DND-41 (cell line): ENCODE results near the gene RALGAPA2.

Source experiments
- ATAC-seq: fragments of 200-7000 bp; cut with Tn5 transposase; 3 replicates; pipeline ENCODE4 v1.9.1; 2021; ENCODE audit warnings: low read depth; ENCODE audit not compliant: insufficient read depth
- DNase-seq: peaks from one replicate; pipeline ENCODE4 v3.0.0-alpha.2; 2020
- H2AFZ ChIP-seq: 2 replicates; pipeline ENCODE4 v1.6.0; 2012; ENCODE audit warnings: low read depth, low read length
- H3K27ac ChIP-seq: 2 replicates; pipeline ENCODE4 v1.5.1; 2012; ENCODE audit warnings: low read length, inconsistent platforms
- H3K27me3 ChIP-seq: fragments of 200-600 bp; sonication (generic); 2 replicates; pipeline ENCODE4 v1.6.0; 2012; ENCODE audit warnings: low read length, mild to moderate bottlenecking, inconsistent platforms; ENCODE audit not compliant: insufficient read depth, poor library complexity
- H3K36me3 ChIP-seq: 2 replicates; pipeline ENCODE4 v1.5.1; 2012; ENCODE audit warnings: low read length, inconsistent platforms; ENCODE audit not compliant: insufficient read depth
- H3K4me1 ChIP-seq: 2 replicates; pipeline ENCODE4 v1.5.1; 2012; ENCODE audit warnings: mild to moderate bottlenecking, low read length; ENCODE audit not compliant: insufficient read depth
- H3K4me2 ChIP-seq: 2 replicates; pipeline ENCODE4 v1.6.0; 2012; ENCODE audit warnings: mild to moderate bottlenecking, moderate library complexity, low read length, inconsistent platforms; ENCODE audit not compliant: insufficient read depth
- H3K4me3 ChIP-seq, 2 experiments: fragments of 200-600 bp in 1 of 2; shearing (Covaris generic) in 1 of 2; 2 replicates each; pipeline ENCODE4 v1.5.1; 2012 to 2016; ENCODE audit warnings: inconsistent platforms in 2 of 2, low read length in 2 of 2, mild to moderate bottlenecking in 2 of 2, low read depth in 1 of 2, moderate library complexity in 1 of 2
- H3K79me2 ChIP-seq: 2 replicates; pipeline ENCODE4 v1.6.0; 2012; ENCODE audit warnings: low read length, inconsistent platforms; ENCODE audit not compliant: insufficient read depth
- H3K9ac ChIP-seq: 2 replicates; pipeline ENCODE4 v1.6.0; 2012; ENCODE audit warnings: low read depth, mild to moderate bottlenecking, inconsistent platforms, low read length, moderate library complexity
- H3K9me3 ChIP-seq: 2 replicates; pipeline ENCODE4 v1.5.1; 2012; ENCODE audit warnings: low read length, moderate library complexity, mild to moderate bottlenecking, inconsistent platforms; ENCODE audit not compliant: insufficient read depth, severe bottlenecking
- H4K20me1 ChIP-seq: 2 replicates; pipeline ENCODE4 v1.6.0; 2012; ENCODE audit warnings: low read length; ENCODE audit not compliant: insufficient read depth
- CTCF ChIP-seq: IDR thresholded peaks from 2 replicates; pipeline ENCODE4 v1.5.1; 2012; ENCODE audit warnings: borderline replicate concordance, low read length, moderate library complexity, mild to moderate bottlenecking; ENCODE audit not compliant: poor library complexity, severe bottlenecking; ENCODE audit errors: extremely low read depth
- EZH2 ChIP-seq: IDR thresholded peaks from 3 replicates; pipeline ENCODE4 v1.6.1; 2012; ENCODE audit warnings: borderline replicate concordance, low read depth, mild to moderate bottlenecking, moderate library complexity, low read length, inconsistent platforms; ENCODE audit not compliant: severe bottlenecking

RALGAPA2 gene

GRCh38 chr20:20580139-20580538 is 132.3 kb downstream of the RALGAPA2 start:
- Histone ChIP-seq H4K20me1 (no peaks in the 10 kb centered on the region), H2AFZ (no peak overlapping the region), H3K4me3 (no peak overlapping the region), H3K9me3 (no peaks in the 10 kb centered on the region), H3K4me2 (no peak overlapping the region), H3K9ac (no peak overlapping the region), H3K27me3 (no peaks in the 10 kb centered on the region), H3K36me3 (peaks cover 28% of the 10 kb centered on the region; the same call in 1 of the 2 replicates), H3K79me2 (no peaks in the 10 kb centered on the region), H3K27ac (no peak overlapping the region), H3K4me1 (no peaks in the 10 kb centered on the region)
- TF ChIP-seq EZH2 (no peak), CTCF (no peak)
- DNase-seq (no peak), ATAC-seq (no peak)

GRCh38 chr20:20578838-20579237 is 133.6 kb downstream of the RALGAPA2 start:
- Histone ChIP-seq H3K79me2 (no peaks in the 10 kb centered on the region), H3K9me3 (no peaks in the 10 kb centered on the region), H2AFZ (no peak overlapping the region), H3K4me1 (no peaks in the 10 kb centered on the region), H3K4me2 (no peak overlapping the region), H3K36me3 (peaks cover 32% of the 10 kb centered on the region), H3K4me3 (no peak overlapping the region), H3K9ac (no peak overlapping the region), H3K27me3 (no peaks in the 10 kb centered on the region), H3K27ac (no peak overlapping the region), H4K20me1 (no peaks in the 10 kb centered on the region)
- ATAC-seq (no peak), DNase-seq (no peak)
- TF ChIP-seq EZH2 (no peak), CTCF (no peak)

GRCh38 chr20:20573797-20574196 is 138.6 kb downstream of the RALGAPA2 start:
- H4K20me1 ChIP-seq, result no peaks in the 10 kb centered on the region
- TF ChIP-seq EZH2 (no peak), CTCF (no peak)
- H3K36me3 ChIP-seq, result peaks cover 23% of the 10 kb centered on the region
- H3K4me1 ChIP-seq, result no peaks in the 10 kb centered on the region
- no peak overlapping the region for H3K27ac ChIP-seq
- H3K27me3 ChIP-seq, result no peaks in the 10 kb centered on the region
- no peak for DNase-seq
- ATAC-seq, result no peak
- no peak overlapping the region for H3K9ac ChIP-seq
- H3K4me3 ChIP-seq, result no peak overlapping the region
- no peak overlapping the region for H2AFZ ChIP-seq
- no peaks in the 10 kb centered on the region for H3K79me2 ChIP-seq
- H3K4me2 ChIP-seq, result no peak overlapping the region
- H3K9me3 ChIP-seq, result no peaks in the 10 kb centered on the region
